ENCODE measurements around the gene POC1A. TPM values are rescaled to one million over a fixed set of nuclear protein-coding genes. Genes with fewer than 3 reads are reported as not detected.

POC1A gene
- polyA plus RNA-seq, 1 donor (not counting 4 experiments of a cell fraction or from before 2014, with no cell fraction given), result 11.5 TPM

DNA sequence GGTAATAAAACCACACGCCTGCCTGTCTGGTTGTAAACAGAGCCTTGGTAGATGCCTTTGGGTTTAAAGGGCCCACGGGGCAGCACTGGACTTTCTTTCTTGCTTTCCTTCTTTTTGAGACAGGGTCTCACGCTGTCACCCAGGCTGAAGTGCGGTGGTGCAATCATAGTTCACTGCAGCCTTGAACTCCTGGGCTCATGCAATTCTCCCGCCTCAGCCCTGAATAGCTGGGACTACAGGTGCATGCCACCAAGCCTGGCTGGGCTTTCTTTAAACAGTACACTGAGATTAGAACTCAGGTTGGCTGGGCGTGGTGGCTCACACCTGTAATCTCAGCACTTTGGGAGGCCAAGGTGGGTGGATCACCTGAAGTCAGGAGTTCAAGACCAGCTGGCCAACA is 42.2 kb downstream of the POC1A start:
- peaks cover 2 to 12% of the 10 kb centered on the region in 2 experiments for H3K36me3 ChIP-seq (ENCODE audit: control insufficient read depth in 2 of 2, extremely low read depth in 1 of 2, insufficient read depth in 2 of 2, low read length in 2 of 2)
- no peaks in the 10 kb centered on the region for H3K9me3 ChIP-seq (ENCODE audit: control insufficient read depth, low read depth, low read length)
- no peaks in the 10 kb centered on the region for H3K79me2 ChIP-seq (ENCODE audit: control insufficient read depth, insufficient read depth, low read length)
- no peak overlapping the region for H3K9ac ChIP-seq (ENCODE audit: control insufficient read depth, extremely low read depth, insufficient read depth, low read length)
- no peaks in the 10 kb centered on the region for H3K27me3 ChIP-seq (ENCODE audit: control insufficient read depth, extremely low read depth, insufficient read depth, low read length)
- peaks cover 21% of the 10 kb centered on the region for H3K4me1 ChIP-seq (ENCODE audit: control insufficient read depth, extremely low read depth, insufficient read depth, low read length)
- no peak overlapping the region for H2AFZ ChIP-seq (ENCODE audit: control insufficient read depth, low read length)
- FAIRE-seq (no peak), DNase-seq (ENCODE audit: low read depth, low spot score) (no peak)
- H3K4me3 ChIP-seq (ENCODE audit: control insufficient read depth in 2 of 3, extremely low read depth in 1 of 3, insufficient read depth in 2 of 3, low read depth in 1 of 3, low read length in 3 of 3), result no peak overlapping the region
- no peak overlapping the region for H3K27ac ChIP-seq (ENCODE audit: control insufficient read depth, insufficient read depth, low read length)
- H3K4me2 ChIP-seq (ENCODE audit: control insufficient read depth, extremely low read depth, insufficient read depth, low read depth, low read length), result no peak overlapping the region
- dilution Hi-C loops (cut with MboI; ENCODE audit: extremely low pct_ligation_motif_present, low sequenced_read_pairs), result no loop called here
- no peaks in the 10 kb centered on the region for H3K9me1 ChIP-seq (ENCODE audit: control insufficient read depth, extremely low read depth, insufficient read depth, low read length)
- TF ChIP-seq EZH2 (IDR thresholded peaks at IDR 0.05; ENCODE audit: low read length), result no peak
- no peaks in the 10 kb centered on the region for H4K20me1 ChIP-seq (ENCODE audit: control insufficient read depth, extremely low read depth, insufficient read depth, low read length)

DNA sequence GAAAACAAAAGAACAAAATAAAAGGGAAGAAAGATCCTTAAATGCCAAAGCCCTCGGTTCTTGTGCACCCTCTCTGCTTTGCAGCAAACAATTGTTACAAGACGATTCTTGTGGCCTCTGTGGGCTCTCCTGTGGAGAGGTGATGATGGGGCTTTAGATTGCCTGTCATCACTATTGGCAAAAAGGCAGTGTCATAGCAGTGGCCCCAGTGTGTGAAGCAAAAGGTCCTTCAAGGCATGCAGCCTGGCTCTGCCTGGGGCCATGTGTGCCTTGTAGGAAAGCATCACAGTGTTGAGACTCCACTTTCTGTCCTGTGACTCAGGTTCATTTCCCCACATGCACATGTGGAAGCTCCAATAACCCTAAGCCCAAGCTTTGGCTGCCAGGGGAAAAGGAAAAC is 43.7 kb downstream of the POC1A start:
- no peak overlapping the region for H2AFZ ChIP-seq (ENCODE audit: control insufficient read depth, low read length)
- H3K4me3 ChIP-seq (ENCODE audit: control insufficient read depth in 2 of 3, extremely low read depth in 1 of 3, insufficient read depth in 2 of 3, low read depth in 1 of 3, low read length in 3 of 3), result no peak overlapping the region
- dilution Hi-C loops (cut with MboI; ENCODE audit: extremely low pct_ligation_motif_present, low sequenced_read_pairs), result no loop called here
- H3K9me1 ChIP-seq (ENCODE audit: control insufficient read depth, extremely low read depth, insufficient read depth, low read length), result peaks cover 3% of the 10 kb centered on the region
- H3K4me2 ChIP-seq (ENCODE audit: control insufficient read depth, extremely low read depth, insufficient read depth, low read depth, low read length), result no peak overlapping the region
- no peak overlapping the region for H3K27ac ChIP-seq (ENCODE audit: control insufficient read depth, insufficient read depth, low read length)
- H3K27me3 ChIP-seq (ENCODE audit: control insufficient read depth, extremely low read depth, insufficient read depth, low read length), result no peaks in the 10 kb centered on the region
- no peak for TF ChIP-seq EZH2 (IDR thresholded peaks at IDR 0.05; ENCODE audit: low read length)
- no peaks in the 10 kb centered on the region for H3K9me3 ChIP-seq (ENCODE audit: control insufficient read depth, low read depth, low read length)
- H3K4me1 ChIP-seq (ENCODE audit: control insufficient read depth, extremely low read depth, insufficient read depth, low read length), result peaks cover 29% of the 10 kb centered on the region
- no peaks in the 10 kb centered on the region for H4K20me1 ChIP-seq (ENCODE audit: control insufficient read depth, extremely low read depth, insufficient read depth, low read length)
- H3K79me2 ChIP-seq (ENCODE audit: control insufficient read depth, insufficient read depth, low read length), result no peaks in the 10 kb centered on the region
- peaks cover 2 to 12% of the 10 kb centered on the region in 2 experiments for H3K36me3 ChIP-seq (ENCODE audit: control insufficient read depth in 2 of 2, extremely low read depth in 1 of 2, insufficient read depth in 2 of 2, low read length in 2 of 2)
- H3K9ac ChIP-seq (ENCODE audit: control insufficient read depth, extremely low read depth, insufficient read depth, low read length), result no peak overlapping the region
- FAIRE-seq (no peak), DNase-seq (ENCODE audit: low read depth, low spot score) (no peak)

GRCh38 chr3:52109611-52110301 is 44.5 kb downstream of the POC1A start:
- Histone ChIP-seq H3K4me2 (ENCODE audit: control insufficient read depth, extremely low read depth, insufficient read depth, low read depth, low read length) (no peak overlapping the region), H3K36me3 (ENCODE audit: control insufficient read depth in 2 of 2, extremely low read depth in 1 of 2, insufficient read depth in 2 of 2, low read length in 2 of 2) (peaks cover 2 to 15% of the 10 kb centered on the region in 2 experiments), H3K27me3 (ENCODE audit: control insufficient read depth, extremely low read depth, insufficient read depth, low read length) (no peaks in the 10 kb centered on the region), H3K27ac (ENCODE audit: control insufficient read depth, insufficient read depth, low read length) (no peak overlapping the region), H4K20me1 (ENCODE audit: control insufficient read depth, extremely low read depth, insufficient read depth, low read length) (no peaks in the 10 kb centered on the region), H3K4me1 (ENCODE audit: control insufficient read depth, extremely low read depth, insufficient read depth, low read length) (peaks cover 25% of the 10 kb centered on the region), H3K4me3 (ENCODE audit: control insufficient read depth in 2 of 3, extremely low read depth in 1 of 3, insufficient read depth in 2 of 3, low read depth in 1 of 3, low read length in 3 of 3) (no peak overlapping the region), H2AFZ (ENCODE audit: control insufficient read depth, low read length) (no peak overlapping the region), H3K9me3 (ENCODE audit: control insufficient read depth, low read depth, low read length) (no peaks in the 10 kb centered on the region), H3K9me1 (ENCODE audit: control insufficient read depth, extremely low read depth, insufficient read depth, low read length) (peaks cover 3% of the 10 kb centered on the region), H3K79me2 (ENCODE audit: control insufficient read depth, insufficient read depth, low read length) (no peaks in the 10 kb centered on the region), H3K9ac (ENCODE audit: control insufficient read depth, extremely low read depth, insufficient read depth, low read length) (no peak overlapping the region)
- no peak for DNase-seq (ENCODE audit: low read depth, low spot score)
- dilution Hi-C loops (cut with MboI; ENCODE audit: extremely low pct_ligation_motif_present, low sequenced_read_pairs), result no loop called here
- FAIRE-seq, result no peak
- TF ChIP-seq CTCF (optimal IDR thresholded peaks at IDR 0.05 in 1 of 3, IDR thresholded peaks at IDR 0.05 in 1 of 3, conservative IDR thresholded peaks at IDR 0.05 in 1 of 3; ENCODE audit: extremely low read depth in 1 of 3, insufficient read depth in 2 of 3, low read length in 3 of 3) (no peak), EZH2 (IDR thresholded peaks at IDR 0.05; ENCODE audit: low read length) (no peak)

Measured in keratinocyte (primary cell).